Activated T-helper 17 cell treated with anti-CD3 and anti-CD28 coated beads, Interleukin-2, amount 50 U/mL, for 72 hours (primary cell): ENCODE measurements around the gene PCSK9. TPM values are rescaled to one million over a fixed set of nuclear protein-coding genes. Genes with fewer than 3 reads are reported as not detected.

Source experiments
- ATAC-seq: fragments of 150-1000 bp; cut with Tn5 transposase; replicated peaks from 2 replicates; pipeline ENCODE4 v1.10.0; 2021; ENCODE audit warnings: mild to moderate bottlenecking, moderate library complexity
- H3K27ac Mint-ChIP-seq: one replicate; pipeline ENCODE4 v1.8.0; 2022; ENCODE audit warnings: mixed read lengths
- H3K27me3 Mint-ChIP-seq: one replicate; pipeline ENCODE4 v1.8.0; 2022; ENCODE audit warnings: mixed read lengths
- H3K36me3 Mint-ChIP-seq: one replicate; pipeline ENCODE4 v1.8.0; 2022; ENCODE audit warnings: low read depth, mild to moderate bottlenecking, mixed read lengths
- H3K4me1 Mint-ChIP-seq: one replicate; pipeline ENCODE4 v1.8.0; 2022; ENCODE audit warnings: mixed read lengths
- H3K4me3 Mint-ChIP-seq: one replicate; pipeline ENCODE4 v1.8.0; 2022; ENCODE audit warnings: mild to moderate bottlenecking, mixed read lengths
- H3K9me3 Mint-ChIP-seq: one replicate; pipeline ENCODE4 v1.8.0; 2022; ENCODE audit warnings: mixed read lengths
- total RNA-seq, 2 donors: library from RNA; stranded (reverse); gene quantifications; one replicate each; pipeline ENCODE4 v1.2.3, GENCODE V29; 2022

The PCSK9 gene
- total RNA-seq, 2 donors from 2014 or later: not detected

GRCh38 chr1:55044617-55045397, 5.5 kb downstream of the PCSK9 start:
- no peak for ATAC-seq
- H3K9me3 Mint-ChIP-seq: no peaks in the 10 kb centered on the region

GRCh38 chr1:55045430-55045829, 6.1 kb downstream of the PCSK9 start:
- Mint-ChIP-seq H3K4me1 (no peaks in the 10 kb centered on the region), H3K27me3 (peaks cover 13% of the 10 kb centered on the region), H3K27ac (no peak overlapping the region), H3K9me3 (no peaks in the 10 kb centered on the region), H3K36me3 (no peaks in the 10 kb centered on the region), H3K4me3 (no peak overlapping the region)
- ATAC-seq: no peak

More at GRCh38 chr1:55044617-55045397, 5.5 kb downstream of the PCSK9 start:
- Mint-ChIP-seq H3K4me1 (no peaks in the 10 kb centered on the region), H3K27me3 (peaks cover 19% of the 10 kb centered on the region), H3K27ac (no peak overlapping the region), H3K36me3 (no peaks in the 10 kb centered on the region), H3K4me3 (no peak overlapping the region)

GRCh38 chr1:55046871-55047270, 7.5 kb downstream of the PCSK9 start:
- no peak overlapping the region for H3K4me3 Mint-ChIP-seq
- ATAC-seq: no peak
- H3K4me1 Mint-ChIP-seq: no peaks in the 10 kb centered on the region
- H3K27ac Mint-ChIP-seq: no peak overlapping the region
- no peaks in the 10 kb centered on the region for H3K9me3 Mint-ChIP-seq
- no peaks in the 10 kb centered on the region for H3K36me3 Mint-ChIP-seq
- H3K27me3 Mint-ChIP-seq: peaks cover 4% of the 10 kb centered on the region

- no peaks in the 10 kb centered on the region for H3K9me3 Mint-ChIP-seq
- no peaks in the 10 kb centered on the region for H3K4me1 Mint-ChIP-seq
- no peak overlapping the region for H3K4me3 Mint-ChIP-seq
- no peak for ATAC-seq
- H3K27me3 Mint-ChIP-seq: no peaks in the 10 kb centered on the region
- H3K36me3 Mint-ChIP-seq: no peaks in the 10 kb centered on the region
- no peak overlapping the region for H3K27ac Mint-ChIP-seq
Measured at GRCh38 chr1:55047611-55048010, 8.3 kb downstream of the PCSK9 start.

- Mint-ChIP-seq H3K27ac (no peak overlapping the region), H3K9me3 (no peaks in the 10 kb centered on the region), H3K4me3 (no peak overlapping the region), H3K36me3 (no peaks in the 10 kb centered on the region), H3K27me3 (no peaks in the 10 kb centered on the region), H3K4me1 (no peaks in the 10 kb centered on the region)
- no peak for ATAC-seq
Measured at GRCh38 chr1:55048453-55049270, 9.3 kb downstream of the PCSK9 start.

GRCh38 chr1:55049271-55049913, 10.0 kb downstream of the PCSK9 start:
- Mint-ChIP-seq H3K27ac (no peak overlapping the region), H3K4me3 (no peak overlapping the region), H3K4me1 (no peaks in the 10 kb centered on the region), H3K36me3 (no peaks in the 10 kb centered on the region), H3K9me3 (no peaks in the 10 kb centered on the region), H3K27me3 (no peaks in the 10 kb centered on the region)
- no peak for ATAC-seq

- Mint-ChIP-seq H3K36me3 (no peaks in the 10 kb centered on the region), H3K9me3 (no peaks in the 10 kb centered on the region), H3K4me1 (no peaks in the 10 kb centered on the region), H3K27ac (no peak overlapping the region), H3K4me3 (no peak overlapping the region), H3K27me3 (no peaks in the 10 kb centered on the region)
- ATAC-seq: no peak
Measured at GRCh38 chr1:55049914-55050278, 10.5 kb downstream of the PCSK9 start.

- H3K27ac Mint-ChIP-seq: no peak overlapping the region
- no peak for ATAC-seq
- H3K36me3 Mint-ChIP-seq: no peaks in the 10 kb centered on the region
- no peaks in the 10 kb centered on the region for H3K9me3 Mint-ChIP-seq
- no peaks in the 10 kb centered on the region for H3K27me3 Mint-ChIP-seq
- no peaks in the 10 kb centered on the region for H3K4me1 Mint-ChIP-seq
- no peak overlapping the region for H3K4me3 Mint-ChIP-seq
Measured at GRCh38 chr1:55050283-55050682, 10.9 kb downstream of the PCSK9 start.

GRCh38 chr1:55051169-55051568, 11.8 kb downstream of the PCSK9 start:
- Mint-ChIP-seq H3K4me1 (no peaks in the 10 kb centered on the region), H3K36me3 (no peaks in the 10 kb centered on the region), H3K9me3 (no peaks in the 10 kb centered on the region), H3K4me3 (no peak overlapping the region), H3K27ac (no peak overlapping the region), H3K27me3 (no peaks in the 10 kb centered on the region)
- ATAC-seq: no peak

GRCh38 chr1:55051621-55052020, 12.3 kb downstream of the PCSK9 start:
- Mint-ChIP-seq H3K4me3 (no peak overlapping the region), H3K27me3 (no peaks in the 10 kb centered on the region), H3K9me3 (no peaks in the 10 kb centered on the region), H3K36me3 (no peaks in the 10 kb centered on the region), H3K4me1 (no peaks in the 10 kb centered on the region), H3K27ac (no peak overlapping the region)
- no peak for ATAC-seq

- Mint-ChIP-seq H3K4me1 (no peaks in the 10 kb centered on the region), H3K9me3 (no peaks in the 10 kb centered on the region), H3K4me3 (no peak overlapping the region), H3K36me3 (no peaks in the 10 kb centered on the region), H3K27ac (no peak overlapping the region), H3K27me3 (no peaks in the 10 kb centered on the region)
- no peak for ATAC-seq
Measured at GRCh38 chr1:55052221-55053142, 13.1 kb downstream of the PCSK9 start.

GRCh38 chr1:55053265-55053954, 14.1 kb downstream of the PCSK9 start:
- H3K4me3 Mint-ChIP-seq: no peak overlapping the region
- no peaks in the 10 kb centered on the region for H3K9me3 Mint-ChIP-seq
- H3K36me3 Mint-ChIP-seq: no peaks in the 10 kb centered on the region
- no peak overlapping the region for H3K27ac Mint-ChIP-seq
- no peaks in the 10 kb centered on the region for H3K27me3 Mint-ChIP-seq
- H3K4me1 Mint-ChIP-seq: no peaks in the 10 kb centered on the region
- ATAC-seq: no peak

GRCh38 chr1:55054396-55054795, 15.0 kb downstream of the PCSK9 start:
- H3K4me1 Mint-ChIP-seq: no peaks in the 10 kb centered on the region
- H3K4me3 Mint-ChIP-seq: no peak overlapping the region
- no peaks in the 10 kb centered on the region for H3K9me3 Mint-ChIP-seq
- ATAC-seq: no peak
- no peak overlapping the region for H3K27ac Mint-ChIP-seq
- no peaks in the 10 kb centered on the region for H3K36me3 Mint-ChIP-seq
- H3K27me3 Mint-ChIP-seq: no peaks in the 10 kb centered on the region
